Bronchial epithelial cell (primary cell): ENCODE data around the gene SHH. TPM values are rescaled to one million over a fixed set of nuclear protein-coding genes. Genes with fewer than 3 reads are reported as not detected.

Source experiments
- DNase-seq: peaks from one replicate; pipeline ENCODE4 v3.0.0-alpha.2; 2010; ENCODE audit warnings: low read depth
- FAIRE-seq: peaks from 2 replicates; lab custom pipeline; 2011; peaks lifted over from hg19 to GRCh38; lab: Jason Lieb, UNC
- H3K27me3 ChIP-seq: 2 replicates; pipeline ENCODE4 v1.5.1; 2011; ENCODE audit warnings: low read length; ENCODE audit not compliant: control insufficient read depth, insufficient read depth
- H3K36me3 ChIP-seq: 2 replicates; pipeline ENCODE4 v1.5.1; 2011; ENCODE audit warnings: low read length; ENCODE audit not compliant: control insufficient read depth, insufficient read depth
- H3K4me3 ChIP-seq: 2 replicates; pipeline ENCODE4 v1.5.1; 2011; ENCODE audit warnings: mild to moderate bottlenecking, low read depth, low read length, control low read depth
- CTCF ChIP-seq: IDR thresholded peaks from 2 replicates; pipeline ENCODE4 v1.5.1; 2011; ENCODE audit warnings: mild to moderate bottlenecking, moderate library complexity, low read length, control low read depth, inconsistent platforms; ENCODE audit not compliant: insufficient read depth, severe bottlenecking
- total RNA-seq: library from RNA; depleted of rRNA; stranded (reverse); fragments of >200 nt; gene quantifications from 2 replicates; pipeline ENCODE4 v1.2.1, GENCODE V29; 2014

Gene SHH
- total RNA-seq, 1 donor from 2014 or later = not detected

GRCh38 chr7:155775691-155776090 lies 36.6 kb downstream of the SHH start:
- FAIRE-seq = no peak
- Histone ChIP-seq H3K27me3 (no peaks in the 10 kb centered on the region), H3K4me3 (no peak overlapping the region), H3K36me3 (peaks cover 21% of the 10 kb centered on the region)
- no peak for DNase-seq
- no peak for TF ChIP-seq CTCF

GRCh38 chr7:155774947-155775346 lies 37.3 kb downstream of the SHH start:
- FAIRE-seq = no peak
- TF ChIP-seq CTCF = no peak
- H3K36me3 ChIP-seq = peaks cover 22% of the 10 kb centered on the region

GRCh38 chr7:155773531-155773930 lies 38.7 kb downstream of the SHH start:
- no peak for FAIRE-seq
- no peaks in the 10 kb centered on the region for H3K27me3 ChIP-seq
- no peak for DNase-seq
- no peak overlapping the region for H3K4me3 ChIP-seq
- no peak for TF ChIP-seq CTCF
- peaks cover 27% of the 10 kb centered on the region for H3K36me3 ChIP-seq

More at GRCh38 chr7:155774947-155775346, 37.3 kb downstream of the SHH start:
- no peaks in the 10 kb centered on the region for H3K27me3 ChIP-seq
- DNase-seq = no peak
- H3K4me3 ChIP-seq = no peak overlapping the region

GRCh38 chr7:155770241-155770640 lies 42.0 kb downstream of the SHH start:
- FAIRE-seq = no peak
- no peak overlapping the region for H3K4me3 ChIP-seq
- peaks cover 17% of the 10 kb centered on the region for H3K36me3 ChIP-seq

GRCh38 chr7:155769701-155770100 lies 42.6 kb downstream of the SHH start:
- no peak for TF ChIP-seq CTCF
- Histone ChIP-seq H3K27me3 (no peaks in the 10 kb centered on the region), H3K4me3 (no peak overlapping the region), H3K36me3 (peaks cover 15% of the 10 kb centered on the region)
- FAIRE-seq (no peak), DNase-seq (no peak)

More at GRCh38 chr7:155770241-155770640, 42.0 kb downstream of the SHH start:
- H3K27me3 ChIP-seq = no peaks in the 10 kb centered on the region
- no peak for TF ChIP-seq CTCF
- DNase-seq = no peak
